ENCODE results near the gene ELF1. TPM values are rescaled to one million over a fixed set of nuclear protein-coding genes. Genes with fewer than 3 reads are reported as not detected.

The ELF1 gene
- total and polyA plus RNA-seq, 2 of the 8 experiments (the other 6 are each of a cell fraction or from before 2014, with no cell fraction given): 5.6 to 18.2 TPM

GRCh38 chr13:41065078-41065477, 46.0 kb upstream of the ELF1 start:
- H3K79me1 ChIP-seq (ENCODE audit: low read depth, low read length): no peaks in the 10 kb centered on the region
- no peak overlapping the region for H3K9ac ChIP-seq (replicated peaks in 1 of 4; ENCODE audit: extremely low read depth in 1 of 4, low read depth in 3 of 4, low read length in 3 of 4)
- peaks cover 0 to 61% (median 15%) of the 10 kb centered on the region in 4 experiments for H3K36me3 ChIP-seq (ENCODE audit: control insufficient read depth in 2 of 4, insufficient read depth in 4 of 4, low read length in 3 of 4)
- H2BK12ac ChIP-seq (ENCODE audit: low read depth, low read length): no peak overlapping the region
- no peak overlapping the region for H2BK15ac ChIP-seq (ENCODE audit: low read length)
- no peak overlapping the region for H2BK120ac ChIP-seq (replicated peaks; ENCODE audit: low read depth, low read length)
- no peak overlapping the region for H4K91ac ChIP-seq (replicated peaks; ENCODE audit: insufficient read length, low read length)
- no peak overlapping the region for H2BK20ac ChIP-seq (ENCODE audit: low read length)
- no peak overlapping the region for H2AFZ ChIP-seq (ENCODE audit: low read length)
- H3K14ac ChIP-seq (ENCODE audit: insufficient read length): no peak overlapping the region
- H3K9me3 ChIP-seq (ENCODE audit: insufficient read depth in 2 of 2, low read depth in 1 of 2, low read length in 1 of 2): no peaks in the 10 kb centered on the region
- FAIRE-seq (no peak), DNase-seq (ENCODE audit: low read depth in 1 of 2, low spot score in 2 of 2) (no peak)
- TF ChIP-seq CHD2 (IDR thresholded peaks at IDR 0.05; ENCODE audit: low read length) (no peak), RBBP5 (IDR thresholded peaks at IDR 0.05; ENCODE audit: borderline replicate concordance, low read depth, low read length) (no peak), SIN3A (conservative IDR thresholded peaks at IDR 0.05 in 1 of 2, IDR thresholded peaks at IDR 0.05 in 1 of 2; ENCODE audit: low read depth in 1 of 2, low read length in 2 of 2) (no peak), SP1 (IDR thresholded peaks at IDR 0.05; ENCODE audit: low read depth, low read length) (no peak), MAFK (IDR thresholded peaks at IDR 0.05; ENCODE audit: low read depth, low read length) (no peak), JUN (IDR thresholded peaks at IDR 0.05; ENCODE audit: low read depth, low read length) (no peak), RXRA (IDR thresholded peaks at IDR 0.05; ENCODE audit: insufficient read depth, low read depth, low read length) (no peak), POLR2AphosphoS5 (IDR thresholded peaks at IDR 0.05; ENCODE audit: low read depth, low read length) (no peak), TBP (IDR thresholded peaks at IDR 0.05; ENCODE audit: low read depth, low read length) (no peak), PHF8 (conservative IDR thresholded peaks at IDR 0.05; ENCODE audit: low read depth, low read length) (no peak), POLR2A (IDR thresholded peaks at IDR 0.05; ENCODE audit: control extremely low read depth in 1 of 2, low read depth in 2 of 2, low read length in 2 of 2) (no peak), TAF1 (IDR thresholded peaks at IDR 0.05; ENCODE audit: low read depth, low read length) (no peak), YY1 (IDR thresholded peaks at IDR 0.05; ENCODE audit: low read depth, low read length) (no peak), E2F6 (IDR thresholded peaks at IDR 0.05) (no peak)
- H2BK5ac ChIP-seq (ENCODE audit: low read depth, low read length): no peak overlapping the region
- H3K79me2 ChIP-seq (ENCODE audit: control insufficient read depth in 1 of 2, insufficient read depth in 2 of 2, low read length in 2 of 2): peaks cover 0 to 22% of the 10 kb centered on the region in 2 experiments; a peak in 2 of 4 replicates
- H3K23me2 ChIP-seq (ENCODE audit: low read depth, low read length): peaks cover 4% of the 10 kb centered on the region; the same call in 1 of the 2 replicates
- POLR2A ChIA-PET (ENCODE audit: partially characterized antibody): no interaction called here
- no peak overlapping the region for H3K4me3 ChIP-seq (ENCODE audit: extremely low read depth in 1 of 4, insufficient read depth in 2 of 4, low read depth in 3 of 4, low read length in 4 of 4)
- no peak overlapping the region for H4K5ac ChIP-seq (ENCODE audit: insufficient read length, low read depth, low read length)
- no peak overlapping the region for H3K4ac ChIP-seq (replicated peaks; ENCODE audit: insufficient read length, low read depth, low read length)
- no peak overlapping the region for H3K18ac ChIP-seq (ENCODE audit: extremely low read depth, low read length)
- H2AK5ac ChIP-seq (ENCODE audit: low read depth, low read length): no peak overlapping the region
- no peaks in the 10 kb centered on the region; a peak in 1 of 7 replicates for H3K4me1 ChIP-seq (replicated peaks in 1 of 4; ENCODE audit: control insufficient read depth in 3 of 4, insufficient read depth in 4 of 4, low read length in 3 of 4)
- CTCF ChIA-PET (ENCODE audit: partially characterized antibody): no interaction called here
- no peak overlapping the region for H3K27ac ChIP-seq (ENCODE audit: low read depth, low read length)
- H4K8ac ChIP-seq (ENCODE audit: extremely low read depth, insufficient read depth, low read length): no peak overlapping the region
- no peak overlapping the region for H3K4me2 ChIP-seq (ENCODE audit: insufficient read depth in 1 of 2, low read depth in 2 of 2, low read length in 2 of 2)
- H3K27me3 ChIP-seq (replicated peaks in 1 of 4; ENCODE audit: control insufficient read depth in 3 of 4, extremely low read depth in 1 of 4, insufficient read depth in 3 of 4, low read length in 3 of 4): no peaks in the 10 kb centered on the region
- no peak overlapping the region for H3K56ac ChIP-seq (replicated peaks; ENCODE audit: insufficient read length, low read depth, low read length)
- H4K20me1 ChIP-seq (replicated peaks in 1 of 2; ENCODE audit: control insufficient read depth in 1 of 2, insufficient read depth in 2 of 2, low read length in 2 of 2): no peaks in the 10 kb centered on the region
- no peak overlapping the region for H3K23ac ChIP-seq (ENCODE audit: insufficient read length)
